ENCODE results near the gene PRPF19. TPM values are rescaled to one million over a fixed set of nuclear protein-coding genes. Genes with fewer than 3 reads are reported as not detected.
A peak's percentile ranks its signal among the peaks of the same experiment; 100 is the strongest.

Gene PRPF19
- total and polyA plus RNA-seq, 2 of the 13 experiments (the other 11 are each of a cell fraction or from before 2014, with no cell fraction given) = 27.4 to 91.1 TPM

GRCh38 chr11:60906132-60906972 lies at the start of gene PRPF19 (continued):
- TF ChIP-seq ZNF318 (CRISPR knock-in tag; IDR thresholded peaks at IDR 0.05) (peak; percentile 65; the same call in 1 of the 2 replicates), ZNF326 (CRISPR knock-in tag; IDR thresholded peaks at IDR 0.05; ENCODE audit: borderline replicate concordance) (no peak), SP5 (CRISPR knock-in tag; IDR thresholded peaks at IDR 0.05; ENCODE audit: borderline replicate concordance, low read depth) (no peak), ZNF790 (CRISPR knock-in tag; IDR thresholded peaks at IDR 0.05; ENCODE audit: borderline replicate concordance) (no peak), ZNF549 (CRISPR knock-in tag; IDR thresholded peaks at IDR 0.05) (no peak), ZNF552 (CRISPR knock-in tag; IDR thresholded peaks at IDR 0.05; ENCODE audit: borderline replicate concordance) (peak; percentile 44; the same call in 1 of the 2 replicates), ZNF383 (CRISPR knock-in tag; IDR thresholded peaks at IDR 0.05; ENCODE audit: borderline replicate concordance) (no peak), HOXA3 (CRISPR knock-in tag; IDR thresholded peaks at IDR 0.05) (peak; percentile 59), PCBP2 (optimal IDR thresholded peaks at IDR 0.05; ENCODE audit: low read depth, low read length, poor library complexity, severe bottlenecking) (no peak), DMAP1 (CRISPR knock-in tag; IDR thresholded peaks at IDR 0.05) (peak; percentile 94), MYNN (CRISPR knock-in tag; IDR thresholded peaks at IDR 0.05; ENCODE audit: low read depth) (no peak), CCAR2 (optimal IDR thresholded peaks at IDR 0.05; ENCODE audit: low read depth, low read length) (no peak), ZNF841 (CRISPR knock-in tag; IDR thresholded peaks at IDR 0.05; ENCODE audit: borderline replicate concordance) (no peak), NR2F2 (IDR thresholded peaks at IDR 0.05; ENCODE audit: borderline replicate concordance, low read depth) (no peak; the same call in 1 of the 2 replicates), ZNF296 (CRISPR knock-in tag; conservative IDR thresholded peaks at IDR 0.05) (no peak), REL (CRISPR knock-in tag; conservative IDR thresholded peaks at IDR 0.05) (0 out of 2 replicates have a peak, but pooled peaks have one; percentile 73), ZNF432 (CRISPR knock-in tag; IDR thresholded peaks at IDR 0.05; ENCODE audit: borderline replicate concordance) (no peak), ZFP36L1 (CRISPR knock-in tag; IDR thresholded peaks at IDR 0.05) (no peak), DNMT3B (CRISPR knock-in tag; conservative IDR thresholded peaks at IDR 0.05) (0 out of 2 replicates have a peak, but pooled peaks have one; percentile 39), ZNF17 (CRISPR knock-in tag; IDR thresholded peaks at IDR 0.05) (no peak), NFYB (CRISPR knock-in tag; IDR thresholded peaks at IDR 0.05) (peak; percentile 78), SYNCRIP (IDR thresholded peaks at IDR 0.05; ENCODE audit: insufficient read depth, low read depth, low read length) (no peak), ZNF333 (CRISPR knock-in tag; IDR thresholded peaks at IDR 0.05; ENCODE audit: borderline replicate concordance) (no peak)

Data from HepG2 (cell line).